GM23338 (cell line): ENCODE measurements around the gene SCG3. TPM values are rescaled to one million over a fixed set of nuclear protein-coding genes. Genes with fewer than 3 reads are reported as not detected.

Experiments used
- ATAC-seq: fragments of 200-7000 bp; cut with Tn5 transposase; 3 replicates; pipeline ENCODE4 v1.9.1; 2020
- DNase-seq: peaks from one replicate; pipeline ENCODE4 v3.0.0-alpha.2; 2015; ENCODE audit warnings: low spot score
- H2AFZ ChIP-seq: fragments of 200-600 bp; sonication (generic); 2 replicates; pipeline ENCODE4 v1.8.0; 2016; ENCODE audit warnings: antibody characterized with exemption, mild to moderate bottlenecking, moderate library complexity
- H3F3A ChIP-seq: fragments of 200-600 bp; sonication (generic); replicated peaks from 2 replicates; pipeline ENCODE4 v1.8.0; 2017; ENCODE audit warnings: antibody characterized with exemption, mixed run types, low read depth
- H3K27ac ChIP-seq: fragments of 200-600 bp; sonication (generic); 2 replicates; pipeline ENCODE4 v1.6.1; 2016; ENCODE audit warnings: low read depth
- H3K27me3 ChIP-seq: fragments of 200-600 bp; sonication (generic); 2 replicates; pipeline ENCODE4 v1.8.0; 2016; ENCODE audit warnings: mild to moderate bottlenecking, mixed run types, moderate library complexity; ENCODE audit not compliant: insufficient read depth
- H3K36me3 ChIP-seq: fragments of 200-600 bp; sonication (generic); 2 replicates; pipeline ENCODE4 v1.8.0; 2016; ENCODE audit warnings: mild to moderate bottlenecking; ENCODE audit not compliant: insufficient read depth
- H3K4me1 ChIP-seq: fragments of 200-600 bp; sonication (generic); 2 replicates; pipeline ENCODE4 v1.8.0; 2016; ENCODE audit warnings: mild to moderate bottlenecking, moderate library complexity; ENCODE audit not compliant: insufficient read depth
- H3K4me2 ChIP-seq: fragments of 200-600 bp; sonication (generic); 2 replicates; pipeline ENCODE4 v1.7.1; 2017; ENCODE audit warnings: mixed run types
- H3K4me3 ChIP-seq: fragments of 200-600 bp; sonication (generic); 2 replicates; pipeline ENCODE4 v1.6.1; 2016; ENCODE audit warnings: mixed run types
- H3K79me2 ChIP-seq: fragments of 200-600 bp; sonication (generic); replicated peaks from 2 replicates; pipeline ENCODE4 v1.8.0; 2017; ENCODE audit warnings: mild to moderate bottlenecking; ENCODE audit not compliant: insufficient read depth
- H3K9me2 ChIP-seq: fragments of 200-600 bp; sonication (generic); 2 replicates; pipeline ENCODE4 v1.8.0; 2017; ENCODE audit not compliant: insufficient read depth
- H4K20me1 ChIP-seq: fragments of 200-600 bp; sonication (generic); replicated peaks from 2 replicates; pipeline ENCODE4 v1.8.0; 2017; ENCODE audit warnings: mild to moderate bottlenecking; ENCODE audit not compliant: insufficient read depth
- H3K27ac Mint-ChIP-seq: 2 replicates; pipeline ENCODE4 v1.8.0; 2020; ENCODE audit warnings: inconsistent platforms, mild to moderate bottlenecking, moderate library complexity, mixed read lengths
- H3K27me3 Mint-ChIP-seq: 3 replicates; pipeline ENCODE4 v1.8.0; 2022; ENCODE audit warnings: low read depth, mild to moderate bottlenecking, moderate library complexity, mixed read lengths, inconsistent platforms; ENCODE audit not compliant: insufficient read depth, poor library complexity
- H3K36me3 Mint-ChIP-seq: 3 replicates; pipeline ENCODE4 v1.8.0; 2021; ENCODE audit warnings: low read depth, mild to moderate bottlenecking, inconsistent platforms, moderate library complexity, mixed read lengths
- H3K4me1 Mint-ChIP-seq: 3 replicates; pipeline ENCODE4 v1.8.0; 2020; ENCODE audit warnings: mild to moderate bottlenecking, inconsistent platforms, mixed read lengths
- H3K4me3 Mint-ChIP-seq: 3 replicates; pipeline ENCODE4 v1.8.0; 2021; ENCODE audit warnings: moderate library complexity, mild to moderate bottlenecking, inconsistent platforms, mixed read lengths
- H3K9me3 Mint-ChIP-seq: 3 replicates; pipeline ENCODE4 v1.8.0; 2020; ENCODE audit warnings: moderate library complexity, mild to moderate bottlenecking, inconsistent platforms, mixed read lengths
- CREB1 ChIP-seq: fragments of 250-450 bp; sonication (Bioruptor Pico); IDR thresholded peaks from 2 replicates; pipeline ENCODE4 v1.5.0; 2020; ENCODE audit warnings: low read depth, mild to moderate bottlenecking, moderate library complexity
- CTCF ChIP-seq, 2 experiments: fragments of 200-600 bp in 1 of 2; sonication (generic) in 1 of 2; conservative IDR thresholded peaks; 2 replicates each; pipeline versions ENCODE4 v1.5.1 to v1.6.1; 2016 to 2017; ENCODE audit warnings: antibody characterized with exemption in 2 of 2, low read depth in 2 of 2, mild to moderate bottlenecking in 2 of 2, moderate library complexity in 1 of 2
- NANOG ChIP-seq: IDR thresholded peaks from 2 replicates; pipeline ENCODE4 v1.6.1; 2016; ENCODE audit warnings: antibody characterized with exemption, borderline replicate concordance
- POLR2AphosphoS5 ChIP-seq: IDR thresholded peaks from 2 replicates; pipeline ENCODE4 v1.6.1; 2016; ENCODE audit warnings: antibody characterized with exemption, low read depth
- ZNF331 ChIP-seq: fragments of 250-450 bp; sonication (Bioruptor Pico); IDR thresholded peaks from 2 replicates; pipeline ENCODE4 v1.5.0; 2020; ENCODE audit warnings: low read depth, mild to moderate bottlenecking, moderate library complexity
- polyA plus RNA-seq: library from polyadenylated mRNA; unstranded; fragments of >200 nt; fragmentation: Nextera tagmentation; extraction: Ambion mirVana; gene quantifications from 2 replicates; pipeline ENCODE4 v1.2.1, GENCODE V29; 2016
- total RNA-seq: library from RNA; depleted of rRNA; stranded (reverse); fragments of >200 nt; shearing (Covaris generic); gene quantifications from 2 replicates; pipeline ENCODE4 v1.2.3, GENCODE V29; 2014

SCG3 gene
- total and polyA plus RNA-seq, 2 experiments from 2014 or later, result 44.2 to 99.5 TPM

GRCh38 chr15:51735228-51736010 lies 54.1 kb downstream of the SCG3 start:
- Histone ChIP-seq H3K4me1 (peaks cover 12% of the 10 kb centered on the region), H3K9me2 (no peaks in the 10 kb centered on the region), H3K36me3 (no peaks in the 10 kb centered on the region), H3K4me3 (no peak overlapping the region), H3K79me2 (no peaks in the 10 kb centered on the region), H3K27ac (no peak overlapping the region), H3K4me2 (no peak overlapping the region), H2AFZ (no peak overlapping the region), H3F3A (no peaks in the 10 kb centered on the region), H4K20me1 (no peaks in the 10 kb centered on the region), H3K27me3 (peaks cover 42% of the 10 kb centered on the region)
- no peak for DNase-seq
- no peaks in the 10 kb centered on the region; the same call in 2 of the 3 replicates for H3K9me3 Mint-ChIP-seq
- H3K4me1 Mint-ChIP-seq, result peaks cover 20% of the 10 kb centered on the region
- ATAC-seq, result no peak
- no peak overlapping the region for H3K27ac Mint-ChIP-seq
- H3K4me3 Mint-ChIP-seq, result no peak overlapping the region
- no peak for TF ChIP-seq ZNF331
- TF ChIP-seq CTCF (conservative IDR thresholded peaks at IDR 0.05; ENCODE audit: low read depth in 2 of 2), result peak in 1 of 2 experiments; percentile 33; a peak in 2 of 4 replicates
- peaks cover 22% of the 10 kb centered on the region for H3K27me3 Mint-ChIP-seq
- H3K36me3 Mint-ChIP-seq, result no peaks in the 10 kb centered on the region; the same call in 2 of the 3 replicates

- Histone ChIP-seq H3K4me2 (peak overlapping the region; percentile 88; the same call in 1 of the 2 replicates), H3K9me2 (no peaks in the 10 kb centered on the region), H3K36me3 (no peaks in the 10 kb centered on the region), H3K4me1 (peaks cover 12% of the 10 kb centered on the region), H3K4me3 (no peak overlapping the region), H3F3A (no peaks in the 10 kb centered on the region), H2AFZ (no peak overlapping the region), H3K79me2 (no peaks in the 10 kb centered on the region), H3K27ac (no peak overlapping the region), H3K27me3 (peaks cover 42% of the 10 kb centered on the region), H4K20me1 (no peaks in the 10 kb centered on the region)
- no peak for TF ChIP-seq CREB1 (CRISPR knock-in tag)
- no peak for TF ChIP-seq NANOG
- TF ChIP-seq POLR2AphosphoS5, result no peak
- TF ChIP-seq CTCF (conservative IDR thresholded peaks at IDR 0.05; ENCODE audit: low read depth in 2 of 2), result no peak
- H3K4me1 Mint-ChIP-seq, result peaks cover 23% of the 10 kb centered on the region
- H3K27ac Mint-ChIP-seq, result no peak overlapping the region
- DNase-seq (no peak), ATAC-seq (no peak)
- peaks cover 22% of the 10 kb centered on the region for H3K27me3 Mint-ChIP-seq
- no peaks in the 10 kb centered on the region; the same call in 2 of the 3 replicates for H3K9me3 Mint-ChIP-seq
- no peaks in the 10 kb centered on the region; the same call in 2 of the 3 replicates for H3K36me3 Mint-ChIP-seq
- H3K4me3 Mint-ChIP-seq, result peak overlapping the region; percentile 75
Observed at GRCh38 chr15:51736069-51736468, 54.8 kb downstream of the SCG3 start.
